Posterior vena cava (tissue), 2 donors: Measurements from ENCODE around the gene BICD2. TPM values are rescaled to one million over a fixed set of nuclear protein-coding genes. Genes with fewer than 3 reads are reported as not detected.
A peak's percentile ranks its signal among the peaks of the same experiment; 100 is the strongest.

ENCODE experiments used
- DNase-seq: peaks from one replicate; pipeline ENCODE4 v3.0.0-alpha.2; 2020; ENCODE audit warnings: low spot score
- intact Hi-C, 2 donors: fragments of 100-400 bp; cut with DNase I; formaldehyde crosslinking; loops; one replicate each; pipeline versions ENCODE4 v1.14.1 to v1.14.2; 2022 to 2023
- total RNA-seq, 2 donors: library from RNA; stranded (reverse); fragmentation: NEBNext Ultra II Directional; extraction: Animal tissue kit (Norgen Biotek cat#: 25700); gene quantifications; one replicate each; pipeline ENCODE4 v1.2.1, GENCODE V29; 2021
- donor health status: DM: yes; HTN: yes; CAD: no.
- donor health status: DM: yes; HTN: yes; CAD: no.

The BICD2 gene
- total RNA-seq, 2 donors from 2014 or later, result 27.4 to 40.2 TPM

- intact Hi-C loops, result no loop called here
Observed at GRCh38 chr9:92754091-92754745, 10.4 kb downstream of the BICD2 start.

GRCh38 chr9:92752812-92753404, 11.7 kb downstream of the BICD2 start:
- intact Hi-C loops, result no loop called here
- no peak for DNase-seq

More at GRCh38 chr9:92754091-92754745, 10.4 kb downstream of the BICD2 start:
- no peak for DNase-seq

- intact Hi-C loops, result no loop called here
Observed at GRCh38 chr9:92749934-92750315, 14.7 kb downstream of the BICD2 start.

GRCh38 chr9:92749071-92749933, 15.3 kb downstream of the BICD2 start:
- intact Hi-C loops, result no loop called here
- peak; percentile 71 for DNase-seq

More at GRCh38 chr9:92749934-92750315, 14.7 kb downstream of the BICD2 start:
- DNase-seq, result no peak

GRCh38 chr9:92748233-92748497, 16.5 kb downstream of the BICD2 start:
- intact Hi-C loops, result no loop called here
- no peak for DNase-seq

GRCh38 chr9:92747459-92748232, 17.0 kb downstream of the BICD2 start:
- DNase-seq, result peak; percentile 80

GRCh38 chr9:92746567-92747458, 17.8 kb downstream of the BICD2 start:
- no peak for DNase-seq

More at GRCh38 chr9:92747459-92748232, 17.0 kb downstream of the BICD2 start:
- intact Hi-C loops, result no loop called here

GRCh38 chr9:92745881-92746280, 18.8 kb downstream of the BICD2 start:
- no peak for DNase-seq
- intact Hi-C loops, result no loop called here

More at GRCh38 chr9:92746567-92747458, 17.8 kb downstream of the BICD2 start:
- intact Hi-C loops, result no loop called here

- intact Hi-C loops, result no loop called here
- DNase-seq, result no peak
Observed at GRCh38 chr9:92745331-92745730, 19.3 kb downstream of the BICD2 start.

- intact Hi-C loops, result no loop called here
- DNase-seq, result no peak
Observed at GRCh38 chr9:92740969-92741368, 23.7 kb downstream of the BICD2 start.

- intact Hi-C loops, result no loop called here
- no peak for DNase-seq
Observed at GRCh38 chr9:92740446-92740961, 24.1 kb downstream of the BICD2 start.

- DNase-seq, result no peak
- intact Hi-C loops, result no loop called here
Observed at GRCh38 chr9:92740009-92740408, 24.6 kb downstream of the BICD2 start.

- no peak for DNase-seq
- intact Hi-C loops, result no loop called here
Observed at GRCh38 chr9:92739346-92739970, 25.2 kb downstream of the BICD2 start.

GRCh38 chr9:92738661-92739081, 26.0 kb downstream of the BICD2 start:
- DNase-seq, result no peak
- intact Hi-C loops, result no loop called here

GRCh38 chr9:92737611-92738299, 26.9 kb downstream of the BICD2 start:
- no peak for DNase-seq

GRCh38 chr9:92737216-92737606, 27.4 kb downstream of the BICD2 start:
- DNase-seq, result no peak
- intact Hi-C loops, result no loop called here

More at GRCh38 chr9:92737611-92738299, 26.9 kb downstream of the BICD2 start:
- intact Hi-C loops, result no loop called here

GRCh38 chr9:92736563-92737215, 27.9 kb downstream of the BICD2 start:
- intact Hi-C loops, result no loop called here
- no peak for DNase-seq
